Measurements from ENCODE around the gene TMA7. TPM values are rescaled to one million over a fixed set of nuclear protein-coding genes. Genes with fewer than 3 reads are reported as not detected.

The TMA7 gene
- total and polyA plus RNA-seq, 9 of the 15 experiments (the other 6 are each of a cell fraction or from before 2014, with no cell fraction given): 209 to 1,003 (median 486) TPM

GRCh38 chr3:48439820-48440589, at the start of gene TMA7, which contains the start of gene CCDC51 (continued):
- no peak for TF ChIP-seq MBD1 (CRISPR knock-in tag; IDR thresholded peaks at IDR 0.05)
- peak; percentile 76 for TF ChIP-seq C11orf30 (IDR thresholded peaks at IDR 0.05; ENCODE audit: low read depth)
- TF ChIP-seq ZNF41 (CRISPR knock-in tag; conservative IDR thresholded peaks at IDR 0.05): no peak
- TF ChIP-seq ZNF584 (CRISPR knock-in tag; IDR thresholded peaks at IDR 0.05; ENCODE audit: low read depth): no peak
- peak; percentile 53 for TF ChIP-seq TAF1 (IDR thresholded peaks at IDR 0.05; ENCODE audit: control insufficient read depth, extremely low read depth, insufficient read depth, low read length, severe bottlenecking)
- peak in 1 of 2 experiments; percentile 51; a peak in 1 of 4 replicates for TF ChIP-seq KDM4B (IDR thresholded peaks at IDR 0.05; ENCODE audit: borderline replicate concordance in 2 of 2, low read depth in 1 of 2)
- no peak for TF ChIP-seq PPARD (CRISPR knock-in tag; IDR thresholded peaks at IDR 0.05)
- TF ChIP-seq ZFP1 (CRISPR knock-in tag; IDR thresholded peaks at IDR 0.05): no peak
- TF ChIP-seq CHAMP1 (IDR thresholded peaks at IDR 0.05): no peak; the same call in 1 of the 2 replicates
- no peak for TF ChIP-seq ZZZ3 (IDR thresholded peaks at IDR 0.05)
- no peak for TF ChIP-seq CAMTA2 (CRISPR knock-in tag; conservative IDR thresholded peaks at IDR 0.05)
- TF ChIP-seq ZNF551 (CRISPR knock-in tag; IDR thresholded peaks at IDR 0.05): no peak
- no peak for TF ChIP-seq NFE2L1 (tag; IDR thresholded peaks at IDR 0.05; ENCODE audit: borderline replicate concordance, low read depth)
- TF ChIP-seq ZBTB43 (CRISPR knock-in tag; IDR thresholded peaks at IDR 0.05): no peak
- no peak for TF ChIP-seq TRIM25 (IDR thresholded peaks at IDR 0.05; ENCODE audit: borderline replicate concordance)
- TF ChIP-seq ZBTB12 (CRISPR knock-in tag; IDR thresholded peaks at IDR 0.05): peak; percentile 57; the same call in 1 of the 2 replicates
- no peak for TF ChIP-seq TEAD1 (CRISPR knock-in tag; IDR thresholded peaks at IDR 0.05)

All from K562 (cell line).